DOHH2 (cell line): ENCODE measurements around the gene FBXO33.

Source experiments
- H3F3A ChIP-seq: fragments of 200-600 bp; sonication (generic), shearing (Covaris generic); 2 replicates; pipeline ENCODE4 v1.6.0; 2016; ENCODE audit warnings: antibody characterized with exemption, mild to moderate bottlenecking; ENCODE audit not compliant: control insufficient read depth, insufficient read depth
- H3K27ac ChIP-seq: fragments of 200-600 bp; sonication (generic); 2 replicates; pipeline ENCODE4 v1.5.1; 2014; ENCODE audit warnings: low read depth, mild to moderate bottlenecking, low read length, moderate library complexity
- H3K27me3 ChIP-seq: fragments of 200-600 bp; sonication (generic); 2 replicates; pipeline ENCODE4 v1.6.1; 2014; ENCODE audit warnings: mild to moderate bottlenecking, low read length, mixed read lengths; ENCODE audit not compliant: control insufficient read depth
- H3K36me3 ChIP-seq: fragments of 200-600 bp; sonication (generic); 2 replicates; pipeline ENCODE4 v1.6.1; 2014; ENCODE audit warnings: mild to moderate bottlenecking, low read length, moderate library complexity, mixed read lengths; ENCODE audit not compliant: control insufficient read depth
- H3K4me1 ChIP-seq: fragments of 200-600 bp; sonication (generic); 2 replicates; pipeline ENCODE4 v1.6.1; 2014; ENCODE audit warnings: mild to moderate bottlenecking, low read length, mixed read lengths; ENCODE audit not compliant: control insufficient read depth
- H3K4me2 ChIP-seq: fragments of 200-600 bp; sonication (generic); 2 replicates; pipeline ENCODE4 v1.6.0; 2014; ENCODE audit warnings: mild to moderate bottlenecking, low read length, moderate library complexity
- H3K4me3 ChIP-seq: fragments of 200-600 bp; sonication (generic); 2 replicates; pipeline ENCODE4 v1.5.1; 2014; ENCODE audit warnings: mild to moderate bottlenecking, low read length, mixed read lengths
- H3K79me2 ChIP-seq: fragments of 200-600 bp; sonication (generic); 2 replicates; pipeline ENCODE4 v1.6.1; 2014; ENCODE audit warnings: mild to moderate bottlenecking, low read length, mixed read lengths; ENCODE audit not compliant: control insufficient read depth
- H3K9me2 ChIP-seq: fragments of 200-600 bp; sonication (generic); replicated peaks from 2 replicates; pipeline ENCODE4 v1.6.1; 2014; ENCODE audit warnings: mild to moderate bottlenecking, low read length, mixed read lengths; ENCODE audit not compliant: control insufficient read depth
- H3K9me3 ChIP-seq: fragments of 200-600 bp; sonication (generic); 2 replicates; pipeline ENCODE4 v1.6.1; 2014; ENCODE audit warnings: antibody characterized with exemption, low read length, mixed read lengths; ENCODE audit not compliant: control insufficient read depth, insufficient read depth
- H4K20me1 ChIP-seq: fragments of 200-600 bp; sonication (generic); 2 replicates; pipeline ENCODE4 v1.6.0; 2014; ENCODE audit warnings: low read depth, mild to moderate bottlenecking, antibody characterized with exemption, low read length, moderate library complexity; ENCODE audit not compliant: control insufficient read depth, insufficient read depth
- CTCF ChIP-seq: fragments of 200-600 bp; sonication (generic); IDR thresholded peaks from one replicate; pipeline ENCODE4 v1.5.1; 2014; ENCODE audit warnings: antibody characterized with exemption, mild to moderate bottlenecking, low read depth, low read length; ENCODE audit not compliant: poor library complexity, severe bottlenecking
- EZH2phosphoT487 ChIP-seq: fragments of 200-600 bp; sonication (generic); IDR thresholded peaks from 2 replicates; pipeline ENCODE4 v1.6.1; 2017; ENCODE audit warnings: borderline replicate concordance, mild to moderate bottlenecking, antibody characterized with exemption, low read length, moderate library complexity, mixed read lengths

Gene FBXO33

GRCh38 chr14:39372656-39373055 lies 59.6 kb downstream of the FBXO33 start:
- no peak overlapping the region for H3K4me2 ChIP-seq
- H3K9me2 ChIP-seq: no peaks in the 10 kb centered on the region
- no peak for TF ChIP-seq CTCF
- TF ChIP-seq EZH2phosphoT487: no peak
- 0 out of 2 replicates have a peak, but pooled peaks cover 4% of the 10 kb centered on the region for H3K36me3 ChIP-seq
- no peaks in the 10 kb centered on the region for H3F3A ChIP-seq
- no peaks in the 10 kb centered on the region for H4K20me1 ChIP-seq
- no peaks in the 10 kb centered on the region for H3K79me2 ChIP-seq
- no peak overlapping the region for H3K27ac ChIP-seq
- H3K9me3 ChIP-seq: no peaks in the 10 kb centered on the region
- H3K27me3 ChIP-seq: no peaks in the 10 kb centered on the region
- H3K4me3 ChIP-seq: no peak overlapping the region
- peaks cover 3% of the 10 kb centered on the region; the same call in 1 of the 2 replicates for H3K4me1 ChIP-seq

GRCh38 chr14:39370415-39370814 lies 61.8 kb downstream of the FBXO33 start:
- H3K36me3 ChIP-seq: 0 out of 2 replicates have a peak, but pooled peaks cover 4% of the 10 kb centered on the region
- no peaks in the 10 kb centered on the region for H3F3A ChIP-seq
- H3K4me3 ChIP-seq: no peak overlapping the region
- H3K4me1 ChIP-seq: no peaks in the 10 kb centered on the region
- H4K20me1 ChIP-seq: no peaks in the 10 kb centered on the region
- no peaks in the 10 kb centered on the region for H3K79me2 ChIP-seq
- H3K9me3 ChIP-seq: no peaks in the 10 kb centered on the region
- TF ChIP-seq EZH2phosphoT487 (no peak), CTCF (no peak)
- no peaks in the 10 kb centered on the region for H3K27me3 ChIP-seq
- H3K4me2 ChIP-seq: no peak overlapping the region
- H3K9me2 ChIP-seq: no peaks in the 10 kb centered on the region
- no peak overlapping the region for H3K27ac ChIP-seq

GRCh38 chr14:39369029-39369428 lies 63.2 kb downstream of the FBXO33 start:
- Histone ChIP-seq H4K20me1 (no peaks in the 10 kb centered on the region), H3K4me3 (no peak overlapping the region), H3K36me3 (0 out of 2 replicates have a peak, but pooled peaks cover 4% of the 10 kb centered on the region), H3K79me2 (no peaks in the 10 kb centered on the region), H3K4me2 (no peak overlapping the region), H3K27me3 (no peaks in the 10 kb centered on the region), H3K4me1 (no peaks in the 10 kb centered on the region), H3K9me2 (no peaks in the 10 kb centered on the region), H3K27ac (no peak overlapping the region), H3F3A (no peaks in the 10 kb centered on the region), H3K9me3 (no peaks in the 10 kb centered on the region)
- TF ChIP-seq EZH2phosphoT487: no peak
- no peak for TF ChIP-seq CTCF
